ENCODE results near the gene VCAN. TPM values are rescaled to one million over a fixed set of nuclear protein-coding genes. Genes with fewer than 3 reads are reported as not detected.

VCAN gene
- total RNA-seq, 1 donor from 2014 or later, result 341 TPM

DNA sequence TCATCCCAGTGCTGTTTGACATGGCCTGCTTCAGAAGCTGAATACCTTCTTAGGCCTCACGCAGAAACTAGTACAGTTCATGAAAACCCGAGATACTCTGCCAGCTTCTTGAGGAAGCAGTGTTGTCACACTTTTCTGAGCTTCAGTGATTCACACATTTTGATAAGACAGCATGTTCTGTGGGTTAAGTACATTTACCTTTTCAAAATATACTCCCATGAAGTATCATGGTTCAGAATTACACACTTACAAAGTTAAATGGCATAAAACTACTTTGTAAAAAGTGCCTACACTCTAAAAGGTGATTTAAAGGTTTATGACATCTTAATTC is 56.9 kb downstream of the VCAN start:
- no peaks in the 10 kb centered on the region for H3K9me3 Mint-ChIP-seq
- no peaks in the 10 kb centered on the region for H3K27me3 Mint-ChIP-seq
- no peak overlapping the region for H3K27ac Mint-ChIP-seq
- H3K4me1 Mint-ChIP-seq (ENCODE audit: unreplicated experiment), result peaks cover 10% of the 10 kb centered on the region
- H3K4me3 Mint-ChIP-seq, result no peak overlapping the region
- TF ChIP-seq CTCF (conservative IDR thresholded peaks at IDR 0.05), result no peak
- no peak for DNase-seq (ENCODE audit: extremely low spot score, unreplicated experiment)
- peaks cover 25% of the 10 kb centered on the region for H3K36me3 Mint-ChIP-seq

- no peak for TF ChIP-seq CTCF (conservative IDR thresholded peaks at IDR 0.05)
- no peak for DNase-seq (ENCODE audit: extremely low spot score, unreplicated experiment)
- Mint-ChIP-seq H3K27me3 (no peaks in the 10 kb centered on the region), H3K4me3 (no peak overlapping the region), H3K36me3 (peaks cover 24% of the 10 kb centered on the region), H3K27ac (no peak overlapping the region), H3K9me3 (no peaks in the 10 kb centered on the region), H3K4me1 (ENCODE audit: unreplicated experiment) (peaks cover 10% of the 10 kb centered on the region)
Measured at GRCh38 chr5:83530193-83530592, 58.6 kb downstream of the VCAN start.

DNA sequence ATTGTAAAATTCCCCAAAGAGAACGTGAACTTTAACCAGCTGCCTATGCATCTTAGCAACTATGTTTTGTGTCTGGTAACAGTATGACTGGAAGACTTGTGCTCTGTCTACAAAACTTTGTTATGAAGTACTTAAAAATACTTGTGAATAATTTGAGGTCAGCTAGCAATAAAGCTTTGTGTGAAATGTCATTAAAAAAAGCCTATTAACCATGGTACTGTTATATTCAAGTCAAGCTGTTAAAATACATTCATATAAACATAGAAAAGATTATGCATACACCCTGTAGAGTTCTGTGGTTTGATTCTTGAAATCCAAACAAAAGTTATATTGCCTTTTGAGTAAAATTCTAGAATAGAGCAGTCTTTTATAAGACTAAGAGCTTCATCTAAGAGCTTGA is 60.1 kb downstream of the VCAN start:
- H3K36me3 Mint-ChIP-seq, result peaks cover 25% of the 10 kb centered on the region
- TF ChIP-seq CTCF (conservative IDR thresholded peaks at IDR 0.05), result no peak
- DNase-seq (ENCODE audit: extremely low spot score, unreplicated experiment), result no peak
- no peaks in the 10 kb centered on the region for H3K9me3 Mint-ChIP-seq
- H3K4me1 Mint-ChIP-seq (ENCODE audit: unreplicated experiment), result peaks cover 10% of the 10 kb centered on the region
- H3K4me3 Mint-ChIP-seq, result no peak overlapping the region
- no peak overlapping the region for H3K27ac Mint-ChIP-seq
- H3K27me3 Mint-ChIP-seq, result no peaks in the 10 kb centered on the region

DNA sequence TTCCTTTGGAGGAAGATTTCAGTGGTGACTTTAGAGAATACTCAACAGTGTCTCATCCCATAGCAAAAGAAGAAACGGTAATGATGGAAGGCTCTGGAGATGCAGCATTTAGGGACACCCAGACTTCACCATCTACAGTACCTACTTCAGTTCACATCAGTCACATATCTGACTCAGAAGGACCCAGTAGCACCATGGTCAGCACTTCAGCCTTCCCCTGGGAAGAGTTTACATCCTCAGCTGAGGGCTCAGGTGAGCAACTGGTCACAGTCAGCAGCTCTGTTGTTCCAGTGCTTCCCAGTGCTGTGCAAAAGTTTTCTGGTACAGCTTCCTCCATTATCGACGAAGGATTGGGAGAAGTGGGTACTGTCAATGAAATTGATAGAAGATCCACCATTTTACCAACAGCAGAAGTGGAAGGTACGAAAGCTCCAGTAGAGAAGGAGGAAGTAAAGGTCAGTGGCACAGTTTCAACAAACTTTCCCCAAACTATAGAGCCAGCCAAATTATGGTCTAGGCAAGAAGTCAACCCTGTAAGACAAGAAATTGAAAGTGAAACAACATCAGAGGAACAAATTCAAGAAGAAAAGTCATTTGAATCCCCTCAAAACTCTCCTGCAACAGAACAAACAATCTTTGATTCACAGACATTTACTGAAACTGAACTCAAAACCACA is 67.4 kb downstream of the VCAN start:
- no peak for TF ChIP-seq CTCF (conservative IDR thresholded peaks at IDR 0.05)
- H3K4me3 Mint-ChIP-seq, result no peak overlapping the region
- no peak for DNase-seq (ENCODE audit: extremely low spot score, unreplicated experiment)

GRCh38 chr5:83539463-83539790 is 67.9 kb downstream of the VCAN start:
- Mint-ChIP-seq H3K9me3 (peaks cover 4% of the 10 kb centered on the region), H3K27me3 (no peaks in the 10 kb centered on the region), H3K27ac (no peak overlapping the region), H3K4me3 (no peak overlapping the region), H3K4me1 (ENCODE audit: unreplicated experiment) (no peaks in the 10 kb centered on the region), H3K36me3 (peaks cover 53% of the 10 kb centered on the region)
- DNase-seq (ENCODE audit: extremely low spot score, unreplicated experiment), result no peak
- TF ChIP-seq CTCF (conservative IDR thresholded peaks at IDR 0.05), result no peak

More for the DNA sequence above, 67.4 kb downstream of the VCAN start:
- Mint-ChIP-seq H3K4me1 (ENCODE audit: unreplicated experiment) (no peaks in the 10 kb centered on the region), H3K9me3 (peaks cover 4% of the 10 kb centered on the region), H3K27me3 (no peaks in the 10 kb centered on the region), H3K27ac (no peak overlapping the region), H3K36me3 (peaks cover 55% of the 10 kb centered on the region)

DNA sequence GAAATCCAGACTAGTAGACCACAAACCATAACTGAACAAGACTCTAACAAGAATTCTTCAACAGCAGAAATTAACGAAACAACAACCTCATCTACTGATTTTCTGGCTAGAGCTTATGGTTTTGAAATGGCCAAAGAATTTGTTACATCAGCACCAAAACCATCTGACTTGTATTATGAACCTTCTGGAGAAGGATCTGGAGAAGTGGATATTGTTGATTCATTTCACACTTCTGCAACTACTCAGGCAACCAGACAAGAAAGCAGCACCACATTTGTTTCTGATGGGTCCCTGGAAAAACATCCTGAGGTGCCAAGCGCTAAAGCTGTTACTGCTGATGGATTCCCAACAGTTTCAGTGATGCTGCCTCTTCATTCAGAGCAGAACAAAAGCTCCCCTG is 68.6 kb downstream of the VCAN start:
- no peaks in the 10 kb centered on the region for H3K4me1 Mint-ChIP-seq (ENCODE audit: unreplicated experiment)
- no peak overlapping the region for H3K4me3 Mint-ChIP-seq
- no peak for DNase-seq (ENCODE audit: extremely low spot score, unreplicated experiment)
- no peaks in the 10 kb centered on the region for H3K27me3 Mint-ChIP-seq
- H3K36me3 Mint-ChIP-seq, result peaks cover 53% of the 10 kb centered on the region
- no peak for TF ChIP-seq CTCF (conservative IDR thresholded peaks at IDR 0.05)
- no peak overlapping the region for H3K27ac Mint-ChIP-seq
- H3K9me3 Mint-ChIP-seq, result peaks cover 4% of the 10 kb centered on the region

Measured in type B pancreatic cell (in vitro differentiated cells).